Lower leg skin (tissue), 3 donors: ENCODE measurements around the gene SELL.

Experiments
- CTCF ChIP-seq, 3 donors: fragments of 450-650 bp; IDR thresholded peaks; one replicate each; pipeline ENCODE4 v1.5.1; 2016; ENCODE audit warnings: antibody characterized with exemption in 3 of 3, mild to moderate bottlenecking in 3 of 3, moderate library complexity in 2 of 3
- POLR2A ChIP-seq, 2 donors: fragments of 450-650 bp; IDR thresholded peaks; one replicate each; pipeline ENCODE4 v1.6.1; 2016 to 2017; ENCODE audit warnings: antibody characterized with exemption in 2 of 2, mild to moderate bottlenecking in 1 of 2, moderate library complexity in 1 of 2

DNA sequence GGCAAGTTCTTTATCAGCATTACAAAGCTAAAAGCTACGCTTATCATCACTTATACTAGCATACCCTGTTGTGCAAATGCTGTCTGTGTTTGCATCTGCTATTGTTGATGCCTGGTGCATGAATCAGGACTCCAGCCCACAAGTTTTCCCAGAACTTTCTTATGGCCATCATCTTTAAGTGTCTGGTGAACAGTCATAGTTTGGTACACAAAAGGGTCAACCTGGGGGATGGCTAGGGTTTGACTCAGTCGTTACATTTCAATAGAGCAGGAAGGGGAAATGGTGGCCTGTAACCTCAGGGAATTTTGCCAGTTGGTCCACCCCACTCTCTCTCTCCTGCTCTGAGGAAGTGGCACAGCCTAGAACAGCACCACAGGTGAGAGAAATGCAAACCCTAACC, 35.4 kb downstream of the SELL start:
- no peak for TF ChIP-seq CTCF (IDR thresholded peaks at IDR 0.05)
- no peak for TF ChIP-seq POLR2A (IDR thresholded peaks at IDR 0.05)
